Motor neuron (in vitro differentiated cells): Measurements from ENCODE around the gene MTCH1. TPM values are rescaled to one million over a fixed set of nuclear protein-coding genes. Genes with fewer than 3 reads are reported as not detected.

Experiments used
- ATAC-seq, 8 experiments: fragments of 200-7000 bp; cut with Tn5 transposase; replicated peaks in 6 of 8; 2 replicates each; pipeline ENCODE4 v1.8.0; 2021; ENCODE audit warnings: mild to moderate bottlenecking in 8 of 8, moderate library complexity in 8 of 8
- H3K27ac ChIP-seq, 2 donors: fragments of 250-450 bp; sonication (Bioruptor Pico); 2 replicates each; pipeline ENCODE4 v1.9.0; 2021; ENCODE audit warnings: antibody characterized with exemption in 2 of 2, mild to moderate bottlenecking in 2 of 2, moderate library complexity in 1 of 2
- H3K4me1 ChIP-seq, 2 donors: fragments of 250-450 bp; sonication (Bioruptor Pico); replicated peaks in 1 of 2; 2 replicates each; pipeline ENCODE4 v1.6.1; 2021; ENCODE audit warnings: antibody characterized with exemption in 2 of 2, mild to moderate bottlenecking in 2 of 2, moderate library complexity in 1 of 2
- H3K4me3 ChIP-seq, 5 donors: fragments of 250-450 bp; sonication (Bioruptor Pico); 2 replicates each; pipeline ENCODE4 v1.9.0; 2021; ENCODE audit warnings: antibody characterized with exemption in 5 of 5, mild to moderate bottlenecking in 5 of 5, moderate library complexity in 4 of 5
- WGBS, 10 experiments: fragments of 450-650 bp; shearing (Covaris generic); methylation state at CpG; one replicate each; pipeline ENCODE4 v1.0.0; 2022; 5-methylcytosine and 5-hydroxymethylcytosine counted together
- in situ Hi-C, 9 experiments: fragments of 400-800 bp; cut with MboI; loops; one replicate each; pipeline ENCODE4 v1.15.0; 2021; ENCODE audit warnings: low sequenced_read_pairs in 9 of 9, low pct_unique_long_range_greater_than_20kb in 2 of 9; ENCODE audit not compliant: unreplicated experiment in 9 of 9
- total RNA-seq, 8 experiments: library from RNA; unstranded; fragments of 300-600 nt; gene quantifications; 2 replicates each; pipeline versions ENCODE4 v1.2.3 to v1.2.4, GENCODE V29; 2022

The MTCH1 gene
- total RNA-seq, 8 experiments from 2014 or later = 84.8 to 271 (median 119) TPM

DNA sequence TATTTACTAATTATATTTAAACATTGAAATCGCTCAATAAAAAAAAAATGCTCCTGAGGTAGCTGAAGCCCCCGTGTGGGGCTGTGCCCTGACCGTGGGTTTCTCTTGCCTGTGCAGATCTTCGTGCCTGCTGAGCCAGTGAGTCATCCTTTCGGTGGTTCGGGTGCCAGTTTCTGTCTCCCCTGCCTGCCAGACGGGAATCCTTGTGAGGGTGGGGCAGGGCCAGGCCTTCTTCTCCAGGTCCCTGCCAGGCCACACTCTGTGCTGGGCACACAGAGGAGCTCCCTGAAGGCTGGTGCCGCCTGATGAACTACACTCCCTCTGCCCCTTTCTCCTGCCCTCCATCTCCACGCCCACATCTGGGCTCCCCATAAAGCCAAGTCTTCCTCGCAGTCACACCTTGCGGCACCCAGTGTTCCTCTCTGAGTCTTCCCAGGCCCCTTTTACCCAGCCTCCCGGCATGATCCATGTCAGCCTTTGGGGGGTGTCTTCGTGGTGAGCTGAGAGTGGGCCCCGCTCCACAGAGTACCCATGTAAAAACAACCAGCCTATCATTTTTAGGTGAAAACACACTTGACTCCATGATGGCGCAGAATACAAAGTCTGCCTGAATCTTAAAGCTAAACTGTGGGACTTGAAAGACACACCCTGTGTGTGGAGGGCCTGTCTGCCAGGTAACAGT, 38.8 kb upstream of the MTCH1 start:
- in situ Hi-C loops = loop anchor here in 5 of 9 experiments (10.0 to 25.0 kb wide), 5 partner anchors 137 to 262 kb away; partner anchors contain the start of genes C6orf89 (in 3 of the 5) and PIM1 (in 1 of the 5)
- 0 to 100% (median 69%) methylated on average over 1 to 13 of the region's 15 CpGs; no CpG with 5 or more reads in 1 of the 10 experiments for WGBS, 10 experiments
- no peak overlapping the region for H3K27ac ChIP-seq
- ATAC-seq = no peak
- H3K4me3 ChIP-seq = no peak overlapping the region
- H3K4me1 ChIP-seq = peaks cover 0 to 6% of the 10 kb centered on the region in 2 donors

DNA sequence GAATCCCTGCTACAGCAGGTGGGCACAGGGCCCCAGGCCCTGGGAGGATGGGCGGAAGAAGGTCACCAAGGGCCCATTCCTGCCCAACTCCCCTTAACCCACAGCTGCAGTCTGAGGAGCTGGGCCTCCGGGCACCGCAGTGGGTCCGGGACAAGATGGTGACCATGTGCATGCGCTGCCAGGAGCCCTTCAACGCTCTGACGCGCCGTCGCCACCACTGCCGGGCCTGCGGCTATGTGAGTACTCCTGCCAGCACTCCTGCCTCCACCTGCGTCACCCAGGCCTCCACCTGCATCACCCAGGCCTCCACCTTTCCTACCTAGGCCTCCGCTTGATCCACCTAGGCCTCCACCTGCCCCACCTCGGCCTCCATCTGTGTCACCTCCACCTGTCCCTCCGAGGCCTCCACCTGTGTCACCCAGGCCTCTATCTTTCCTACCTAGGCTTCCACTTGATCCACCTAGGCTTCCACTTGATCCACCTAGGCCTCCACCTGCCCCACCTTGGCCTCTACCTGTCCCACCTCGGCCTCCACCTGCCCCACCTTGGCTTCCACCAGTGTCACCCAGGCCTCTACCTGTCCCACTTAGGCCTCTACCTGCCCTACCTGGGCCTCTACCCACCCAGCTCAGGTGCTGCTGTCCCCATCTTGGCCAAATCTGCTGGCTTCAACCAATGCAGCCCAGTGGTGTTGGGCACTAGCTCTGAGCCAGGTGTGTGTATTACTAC, 36.3 kb upstream of the MTCH1 start:
- WGBS, 10 experiments = 81 to 87% (median 86%) methylated on average over 6 to 14 of the region's 17 CpGs; no CpG with 5 or more reads in 7 of the 10 experiments
- Histone ChIP-seq H3K4me3 (no peak overlapping the region), H3K4me1 (peaks cover 7 to 13% of the 10 kb centered on the region in 2 donors), H3K27ac (no peak overlapping the region)
- ATAC-seq = no peak
- in situ Hi-C loops = loop anchor here in 5 of 9 experiments (10.0 to 25.0 kb wide), 4 partner anchors 135 to 260 kb away; partner anchors contain the start of genes C6orf89 (in 3 of the 5) and PIM1 (in 1 of the 5)

DNA sequence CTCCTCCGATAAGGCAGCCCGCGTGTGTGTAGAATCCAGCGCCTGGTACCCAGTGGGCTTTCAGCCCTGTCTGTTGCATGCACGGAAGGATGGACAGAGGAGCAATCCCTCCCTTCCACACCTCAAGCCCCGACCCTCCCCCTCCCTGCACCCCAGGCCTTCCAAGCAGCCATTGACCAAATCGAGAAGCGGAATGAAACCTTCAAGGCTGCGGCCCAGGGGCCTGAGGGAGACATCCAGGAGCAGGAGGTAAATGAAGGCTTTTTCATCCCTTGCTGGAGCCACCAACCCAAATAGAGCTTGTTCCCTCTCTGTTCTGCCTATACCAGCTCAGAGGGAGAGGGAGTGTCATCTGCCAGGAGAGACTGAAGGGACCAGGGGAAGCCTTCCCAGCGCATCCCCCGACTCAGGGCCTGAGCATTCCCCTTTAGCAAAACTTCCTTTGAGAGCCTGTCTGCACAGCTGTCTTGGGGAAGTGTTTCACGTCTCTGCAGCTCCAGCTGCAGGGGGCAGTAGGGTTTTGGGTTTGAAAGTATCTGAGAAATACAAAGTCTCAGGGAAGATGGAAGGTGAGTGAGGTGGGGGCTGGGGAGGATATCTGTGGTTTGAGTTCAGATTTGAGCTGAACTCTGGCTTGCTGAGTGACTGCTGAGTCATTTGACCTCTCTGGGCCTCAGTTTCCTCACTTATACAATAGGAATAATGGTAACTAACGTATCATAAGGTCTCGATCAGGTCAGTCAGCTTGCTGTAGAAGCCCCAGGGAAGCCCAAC, 35.5 kb upstream of the MTCH1 start:
- in situ Hi-C loops = loop anchor here in 5 of 9 experiments (10.0 to 25.0 kb wide), 4 partner anchors 134 to 259 kb away; partner anchors contain the start of genes C6orf89 (in 3 of the 5) and PIM1 (in 1 of the 5)
- H3K4me1 ChIP-seq = peaks cover 12 to 15% of the 10 kb centered on the region in 2 donors
- H3K27ac ChIP-seq = no peak overlapping the region
- H3K4me3 ChIP-seq = no peak overlapping the region
- ATAC-seq = no peak
- WGBS, 10 experiments = 32 to 100% (median 58%) methylated on average over 1 to 6 of the region's 14 CpGs; no CpG with 5 or more reads in 2 of the 10 experiments

- H3K4me1 ChIP-seq = peaks cover 12 to 15% of the 10 kb centered on the region in 2 donors
- in situ Hi-C loops = loop anchor here in 5 of 9 experiments (10.0 to 25.0 kb wide), 4 partner anchors 134 to 259 kb away; partner anchors contain the start of genes C6orf89 (in 3 of the 5) and PIM1 (in 1 of the 5)
- no peak overlapping the region for H3K27ac ChIP-seq
- H3K4me3 ChIP-seq = no peak overlapping the region
- 29 to 100% (median 71%) methylated on average over 1 of the region's 5 CpGs; no CpG with 5 or more reads in 5 of the 10 experiments for WGBS, 10 experiments
- ATAC-seq = no peak
Observed at GRCh38 chr6:37020812-37021211, 34.8 kb upstream of the MTCH1 start.

DNA sequence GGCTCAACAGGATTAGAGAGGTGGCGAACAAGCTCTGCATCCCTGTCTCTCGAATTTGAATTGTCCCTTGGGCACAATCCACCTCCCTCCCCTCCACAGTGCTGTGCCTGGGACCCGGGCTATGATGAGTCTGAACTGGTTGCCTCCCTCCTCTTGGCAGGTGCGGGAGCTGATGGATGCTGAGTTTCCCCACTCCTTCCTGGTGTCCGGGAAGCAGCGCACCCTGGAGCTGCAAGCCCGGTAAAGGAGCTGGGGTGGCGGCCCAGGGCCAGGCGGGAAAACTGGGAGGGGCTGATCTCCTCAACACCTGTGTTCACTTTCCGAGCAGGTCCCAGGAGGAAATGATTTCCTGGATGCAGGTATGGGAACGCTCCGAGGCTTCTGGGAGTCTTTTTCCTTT, 34.4 kb upstream of the MTCH1 start:
- in situ Hi-C loops = loop anchor here in 5 of 9 experiments (10.0 to 25.0 kb wide), 4 partner anchors 133 to 258 kb away; partner anchors contain the start of genes C6orf89 (in 3 of the 5) and PIM1 (in 1 of the 5)
- ATAC-seq = peak in 3 of 8 experiments; percentile 14 to 54 (median 25)
- H3K4me3 ChIP-seq = no peak overlapping the region
- peaks cover 12 to 15% of the 10 kb centered on the region in 2 donors for H3K4me1 ChIP-seq
- no peak overlapping the region for H3K27ac ChIP-seq
- 35 to 89% (median 66%) methylated on average over 2 to 8 of the region's 12 CpGs; no CpG with 5 or more reads in 2 of the 10 experiments for WGBS, 10 experiments

DNA sequence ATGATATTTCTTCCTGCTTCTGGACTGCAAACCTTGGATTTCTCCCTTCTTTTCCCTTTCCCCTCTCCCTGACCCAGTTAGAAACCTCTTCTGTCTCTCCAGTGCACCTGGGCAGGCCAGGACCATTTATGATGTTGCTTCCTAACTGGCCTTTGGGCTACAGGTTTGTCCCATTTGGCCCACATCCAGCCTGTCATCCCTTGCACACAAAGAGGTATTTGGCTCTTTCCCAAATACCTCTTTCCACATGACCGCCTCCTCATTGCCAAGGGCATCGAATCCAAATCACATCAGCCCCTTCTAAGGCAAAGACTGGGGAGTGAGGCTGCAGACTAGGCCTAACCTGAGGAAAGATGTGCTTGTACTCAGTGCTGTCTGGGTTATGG, 33.1 kb upstream of the MTCH1 start:
- H3K4me1 ChIP-seq = peaks cover 12 to 15% of the 10 kb centered on the region in 2 donors
- WGBS, 10 experiments = 18 to 100% (median 88%) methylated on average over 1 to 2 of the region's 2 CpGs; no CpG with 5 or more reads in 4 of the 10 experiments
- no peak overlapping the region for H3K27ac ChIP-seq
- no peak overlapping the region for H3K4me3 ChIP-seq
- in situ Hi-C loops = loop anchor here in 4 of 9 experiments (25.0 kb wide), 2 partner anchors 132 to 257 kb away; partner anchors contain the start of gene C6orf89 (in 3 of the 4)
- ATAC-seq = no peak

DNA sequence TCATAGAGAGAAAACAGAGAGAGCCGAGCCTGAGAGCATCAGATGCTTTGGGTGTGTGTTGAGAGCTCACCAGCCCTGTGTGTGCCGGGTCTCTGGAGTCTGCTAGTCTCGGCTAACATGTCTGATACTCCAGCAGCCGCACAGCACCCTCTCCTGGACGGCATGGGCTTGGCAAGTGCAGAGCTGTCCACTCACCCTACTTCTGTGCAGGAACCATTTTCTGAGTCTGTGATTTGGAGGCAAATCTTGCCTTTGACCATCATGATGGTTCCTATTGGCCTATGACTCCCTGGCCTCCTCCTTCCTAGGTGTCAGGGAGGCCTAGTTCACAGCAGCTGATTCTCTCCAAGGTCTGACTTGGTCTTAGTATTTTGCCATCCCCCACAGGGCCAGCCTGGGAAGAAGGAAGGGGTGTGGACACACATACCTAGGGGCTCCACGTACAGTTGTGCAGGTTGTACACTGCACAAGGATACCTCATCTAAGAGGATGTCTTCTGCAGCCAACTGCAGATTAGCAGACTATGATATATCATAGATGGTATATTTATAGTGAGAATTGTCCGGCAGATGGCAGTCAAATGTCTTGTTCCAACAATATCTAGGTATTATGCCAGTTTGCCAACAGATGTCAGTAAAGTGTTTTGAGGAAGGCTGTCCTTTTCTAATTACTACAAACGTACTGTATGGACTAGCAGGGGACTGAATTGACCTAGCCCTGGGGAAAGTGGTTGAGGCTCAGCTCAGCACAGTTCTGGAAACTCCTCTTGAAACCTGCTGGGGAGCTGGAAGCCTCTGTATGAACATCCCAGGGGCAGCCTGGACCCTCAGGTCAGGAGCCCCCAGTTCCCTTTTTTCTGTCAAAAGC, 32.4 kb upstream of the MTCH1 start:
- H3K27ac ChIP-seq = peak overlapping the region; percentile 33 to 35
- peaks cover 12 to 15% of the 10 kb centered on the region in 2 donors for H3K4me1 ChIP-seq
- no peak overlapping the region for H3K4me3 ChIP-seq
- peak; percentile 95 to 99 (median 96) for ATAC-seq
- 0 to 21% (median 3%) methylated on average over 1 to 6 of the region's 8 CpGs; no CpG with 5 or more reads in 3 of the 10 experiments for WGBS, 10 experiments
- in situ Hi-C loops = loop anchor here in 4 of 9 experiments (25.0 kb wide), 2 partner anchors 131 to 256 kb away; partner anchors contain the start of gene C6orf89 (in 3 of the 4)

- ATAC-seq = peak; percentile 10 to 66 (median 52)
- no peak overlapping the region for H3K4me3 ChIP-seq
- H3K4me1 ChIP-seq = peaks cover 12 to 15% of the 10 kb centered on the region in 2 donors
- in situ Hi-C loops = loop anchor here in 4 of 9 experiments (25.0 kb wide), 2 partner anchors 130 to 255 kb away; partner anchors contain the start of gene C6orf89 (in 3 of the 4)
- H3K27ac ChIP-seq = peak overlapping the region; percentile 33 to 35
- WGBS, 10 experiments = 0 to 100% (median 42%) methylated on average over 1 to 2 of the region's 5 CpGs; no CpG with 5 or more reads in 4 of the 10 experiments
Observed at GRCh38 chr6:37017606-37018197, 31.7 kb upstream of the MTCH1 start.

DNA sequence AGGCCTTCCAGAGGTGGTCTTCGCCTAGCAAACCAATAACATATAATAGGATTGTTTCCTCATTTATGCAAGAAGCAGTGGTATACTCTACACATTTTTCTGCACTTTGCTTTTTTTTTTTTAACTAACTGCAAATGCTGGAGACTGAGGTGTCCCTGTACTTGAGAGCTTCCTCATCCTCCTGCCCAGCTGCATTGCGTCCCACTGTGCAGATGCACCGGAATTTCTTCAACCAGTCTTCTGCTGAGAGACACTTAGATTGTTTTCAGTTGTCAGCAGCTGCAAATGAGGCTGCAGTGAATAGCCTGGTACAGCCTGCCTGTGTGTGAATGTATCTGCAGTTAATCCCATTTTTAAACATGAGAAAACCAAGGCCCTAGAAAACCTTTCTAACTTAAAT, 31.0 kb upstream of the MTCH1 start:
- Histone ChIP-seq H3K27ac (no peak overlapping the region), H3K4me3 (no peak overlapping the region), H3K4me1 (peaks cover 12 to 15% of the 10 kb centered on the region in 2 donors)
- in situ Hi-C loops = loop anchor here in 4 of 9 experiments (25.0 kb wide), 2 partner anchors 130 to 255 kb away; partner anchors contain the start of gene C6orf89 (in 3 of the 4)
- ATAC-seq = no peak
- 24 to 100% (median 81%) methylated on average over 1 to 3 of the region's 3 CpGs; no CpG with 5 or more reads in 1 of the 10 experiments for WGBS, 10 experiments

GRCh38 chr6:37015532-37015931, 29.5 kb upstream of the MTCH1 start:
- no peak overlapping the region for H3K4me3 ChIP-seq
- in situ Hi-C loops = loop anchor here in 4 of 9 experiments (25.0 kb wide), 2 partner anchors 128 to 253 kb away; partner anchors contain the start of gene C6orf89 (in 3 of the 4)
- 72 to 100% (median 72%) methylated on average over 2 to 6 of the region's 9 CpGs; no CpG with 5 or more reads in 7 of the 10 experiments for WGBS, 10 experiments

DNA sequence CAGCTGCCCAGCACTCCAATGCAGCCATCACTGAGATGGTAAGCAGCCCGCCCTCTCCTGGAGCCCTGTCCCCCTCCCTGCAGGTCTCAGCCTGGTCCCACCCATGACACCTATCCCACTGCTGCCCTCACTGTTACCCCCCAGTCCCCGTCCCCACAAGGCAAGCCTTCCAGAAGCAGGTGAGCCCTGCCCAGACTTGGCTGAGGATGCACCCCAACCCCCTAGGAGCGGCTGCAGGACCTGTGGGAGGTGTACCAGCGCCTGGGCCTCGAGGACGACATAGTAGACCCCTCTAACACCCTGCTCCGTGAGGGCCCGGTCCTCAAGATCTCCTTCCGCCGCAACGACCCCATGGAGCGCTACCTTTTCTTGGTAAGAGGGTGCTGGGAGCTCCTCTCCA, 28.7 kb upstream of the MTCH1 start:
- ATAC-seq = no peak

More at GRCh38 chr6:37015532-37015931, 29.5 kb upstream of the MTCH1 start:
- no peak overlapping the region for H3K27ac ChIP-seq
- no peak for ATAC-seq
- H3K4me1 ChIP-seq = peaks cover 12 to 15% of the 10 kb centered on the region in 2 donors

More for the DNA sequence above, 28.7 kb upstream of the MTCH1 start:
- no peak overlapping the region for H3K4me3 ChIP-seq
- no peak overlapping the region for H3K27ac ChIP-seq
- H3K4me1 ChIP-seq = peaks cover 10 to 12% of the 10 kb centered on the region in 2 donors
- in situ Hi-C loops = loop anchor here in 4 of 9 experiments (25.0 kb wide), 2 partner anchors 127 to 252 kb away; partner anchors contain the start of gene C6orf89 (in 3 of the 4)
- WGBS, 10 experiments = 90% methylated on average over 2 of the region's 12 CpGs; no CpG with 5 or more reads in 9 of the 10 experiments
